ENCODE data around the gene GLIPR2.

The GLIPR2 gene

DNA sequence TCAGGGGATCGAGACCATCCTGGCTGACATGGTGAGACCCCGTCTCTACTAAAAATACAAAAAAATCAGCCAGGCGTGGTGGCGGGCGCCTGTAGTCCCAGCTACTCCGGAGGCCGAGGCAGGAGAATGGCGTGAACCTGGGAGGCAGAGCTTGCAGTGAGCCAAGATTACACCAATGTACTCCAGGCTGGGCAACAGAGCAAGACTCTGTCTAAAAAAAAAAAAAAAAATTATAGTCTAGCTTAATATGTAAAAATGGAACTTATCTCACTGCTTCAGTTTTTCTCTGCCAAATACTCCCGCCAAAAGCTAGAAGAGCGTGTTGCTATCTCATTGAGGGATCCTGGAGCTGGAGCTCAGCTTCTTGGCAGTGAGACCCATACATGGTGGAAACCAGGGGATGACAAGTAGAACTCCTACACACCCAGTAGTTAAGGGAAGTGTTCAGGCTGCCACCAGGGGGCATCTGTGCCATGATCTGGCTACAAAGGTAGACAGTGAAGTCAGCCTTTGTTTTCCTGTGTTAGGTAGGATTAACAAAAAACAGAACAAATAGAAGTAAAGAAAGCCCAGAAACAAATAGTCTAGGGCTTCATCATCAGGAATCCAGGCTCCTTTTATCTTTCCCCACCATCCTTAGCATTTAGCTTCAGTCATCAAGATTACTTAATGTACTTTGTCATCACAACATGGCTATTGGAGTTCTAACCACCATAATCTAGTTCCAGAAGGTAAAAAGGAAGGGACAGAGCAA is 33.6 kb upstream of the GLIPR2 start:
- DNase-seq (ENCODE audit: low read depth, low spot score) = peak; percentile 73
- H3K27ac ChIP-seq (ENCODE audit: low read length) = no peak overlapping the region
- no peaks in the 10 kb centered on the region for H3K4me1 ChIP-seq (ENCODE audit: control insufficient read depth, insufficient read depth, low read length)
- no peaks in the 10 kb centered on the region for H3K9me3 ChIP-seq (ENCODE audit: control insufficient read depth, insufficient read depth, low read length)
- no CpG with 5 or more reads among the region's 10 CpGs for WGBS (ENCODE audit: insufficient coverage, insufficient read length)
- H3K27me3 ChIP-seq (ENCODE audit: control insufficient read depth, insufficient read depth, low read length) = no peaks in the 10 kb centered on the region
- H3K36me3 ChIP-seq (ENCODE audit: control insufficient read depth, insufficient read depth, low read length) = no peaks in the 10 kb centered on the region
- H3K4me3 ChIP-seq (ENCODE audit: low read length) = no peak overlapping the region

DNA sequence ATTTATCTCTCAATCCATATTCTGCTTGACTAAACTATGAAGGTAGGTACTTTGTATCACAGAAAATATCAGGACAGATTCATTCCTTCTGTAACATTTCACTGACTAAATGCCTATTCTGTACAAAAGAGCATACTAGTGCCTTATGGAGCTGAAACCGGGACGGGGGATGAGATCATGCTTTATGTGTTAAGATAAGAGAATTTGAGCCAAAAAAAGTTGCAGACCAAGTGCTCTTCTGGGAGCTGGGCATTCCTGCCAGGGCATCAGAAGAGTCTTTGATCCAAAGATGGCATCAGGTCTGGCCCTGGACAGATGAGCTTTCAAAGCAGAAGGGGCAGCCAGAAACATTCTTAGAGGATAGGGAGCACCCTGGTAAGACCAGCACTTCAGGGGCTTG is 27.5 kb upstream of the GLIPR2 start:
- H3K4me1 ChIP-seq (ENCODE audit: control insufficient read depth, insufficient read depth, low read length) = no peaks in the 10 kb centered on the region
- no peak overlapping the region for H3K27ac ChIP-seq (ENCODE audit: low read length)
- H3K36me3 ChIP-seq (ENCODE audit: control insufficient read depth, insufficient read depth, low read length) = no peaks in the 10 kb centered on the region
- no peak overlapping the region for H3K4me3 ChIP-seq (ENCODE audit: low read length)
- WGBS (ENCODE audit: insufficient coverage, insufficient read length) = no CpG with 5 or more reads among the region's 2 CpGs
- H3K9me3 ChIP-seq (ENCODE audit: control insufficient read depth, insufficient read depth, low read length) = no peaks in the 10 kb centered on the region
- DNase-seq (ENCODE audit: low read depth, low spot score) = no peak
- H3K27me3 ChIP-seq (ENCODE audit: control insufficient read depth, insufficient read depth, low read length) = no peaks in the 10 kb centered on the region

DNA sequence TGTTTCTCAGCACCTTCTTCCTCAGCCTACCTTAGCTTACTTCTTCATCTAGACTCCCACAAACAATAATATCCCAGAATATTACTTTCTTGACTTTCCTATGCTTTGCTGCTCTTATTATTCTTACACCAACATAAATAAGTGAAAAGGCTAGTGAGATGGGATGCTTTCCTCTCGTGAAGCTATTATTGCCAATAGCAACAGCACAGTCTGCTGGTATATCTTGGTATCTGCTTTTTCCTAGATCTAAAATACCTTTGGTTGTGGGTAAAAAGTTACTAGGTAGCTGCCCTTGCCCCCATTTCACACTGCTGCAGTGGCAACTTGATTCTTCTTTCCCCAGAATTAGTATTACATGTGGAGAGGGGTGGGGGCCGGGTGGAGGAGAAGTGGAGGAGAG is 26.1 kb upstream of the GLIPR2 start:
- H3K4me3 ChIP-seq (ENCODE audit: low read length) = no peak overlapping the region
- H3K36me3 ChIP-seq (ENCODE audit: control insufficient read depth, insufficient read depth, low read length) = no peaks in the 10 kb centered on the region
- no peaks in the 10 kb centered on the region for H3K27me3 ChIP-seq (ENCODE audit: control insufficient read depth, insufficient read depth, low read length)
- H3K9me3 ChIP-seq (ENCODE audit: control insufficient read depth, insufficient read depth, low read length) = no peaks in the 10 kb centered on the region
- no peak for DNase-seq (ENCODE audit: low read depth, low spot score)
- WGBS (ENCODE audit: insufficient coverage, insufficient read length) = no CpG with 5 or more reads among the region's 2 CpGs
- H3K4me1 ChIP-seq (ENCODE audit: control insufficient read depth, insufficient read depth, low read length) = no peaks in the 10 kb centered on the region
- H3K27ac ChIP-seq (ENCODE audit: low read length) = no peak overlapping the region

GRCh38 chr9:36112516-36112915 is 24.0 kb upstream of the GLIPR2 start:
- DNase-seq (ENCODE audit: low read depth, low spot score) = no peak

GRCh38 chr9:36113999-36114398 is 22.5 kb upstream of the GLIPR2 start:
- Histone ChIP-seq H3K4me3 (ENCODE audit: low read length) (no peak overlapping the region), H3K4me1 (ENCODE audit: control insufficient read depth, insufficient read depth, low read length) (no peaks in the 10 kb centered on the region), H3K27me3 (ENCODE audit: control insufficient read depth, insufficient read depth, low read length) (no peaks in the 10 kb centered on the region), H3K9me3 (ENCODE audit: control insufficient read depth, insufficient read depth, low read length) (no peaks in the 10 kb centered on the region), H3K27ac (ENCODE audit: low read length) (no peak overlapping the region), H3K36me3 (ENCODE audit: control insufficient read depth, insufficient read depth, low read length) (no peaks in the 10 kb centered on the region)
- no peak for DNase-seq (ENCODE audit: low read depth, low spot score)
- WGBS (ENCODE audit: insufficient coverage, insufficient read length) = no CpG with 5 or more reads among the region's 2 CpGs

More at GRCh38 chr9:36112516-36112915, 24.0 kb upstream of the GLIPR2 start:
- Histone ChIP-seq H3K27ac (ENCODE audit: low read length) (no peak overlapping the region), H3K4me1 (ENCODE audit: control insufficient read depth, insufficient read depth, low read length) (no peaks in the 10 kb centered on the region), H3K4me3 (ENCODE audit: low read length) (no peak overlapping the region), H3K9me3 (ENCODE audit: control insufficient read depth, insufficient read depth, low read length) (no peaks in the 10 kb centered on the region), H3K36me3 (ENCODE audit: control insufficient read depth, insufficient read depth, low read length) (no peaks in the 10 kb centered on the region), H3K27me3 (ENCODE audit: control insufficient read depth, insufficient read depth, low read length) (no peaks in the 10 kb centered on the region)
- whole genome bisulfite sequencing (ENCODE audit: insufficient coverage, insufficient read length) = no CpG with 5 or more reads among the region's 3 CpGs

- no CpG with 5 or more reads among the region's 3 CpGs for WGBS (ENCODE audit: insufficient coverage, insufficient read length)
- no peaks in the 10 kb centered on the region for H3K4me1 ChIP-seq (ENCODE audit: control insufficient read depth, insufficient read depth, low read length)
- no peak overlapping the region for H3K4me3 ChIP-seq (ENCODE audit: low read length)
- no peak overlapping the region for H3K27ac ChIP-seq (ENCODE audit: low read length)
- H3K27me3 ChIP-seq (ENCODE audit: control insufficient read depth, insufficient read depth, low read length) = no peaks in the 10 kb centered on the region
- DNase-seq (ENCODE audit: low read depth, low spot score) = no peak
- H3K9me3 ChIP-seq (ENCODE audit: control insufficient read depth, insufficient read depth, low read length) = no peaks in the 10 kb centered on the region
- no peaks in the 10 kb centered on the region for H3K36me3 ChIP-seq (ENCODE audit: control insufficient read depth, insufficient read depth, low read length)
Measured at GRCh38 chr9:36116593-36116992, 19.9 kb upstream of the GLIPR2 start.

DNA sequence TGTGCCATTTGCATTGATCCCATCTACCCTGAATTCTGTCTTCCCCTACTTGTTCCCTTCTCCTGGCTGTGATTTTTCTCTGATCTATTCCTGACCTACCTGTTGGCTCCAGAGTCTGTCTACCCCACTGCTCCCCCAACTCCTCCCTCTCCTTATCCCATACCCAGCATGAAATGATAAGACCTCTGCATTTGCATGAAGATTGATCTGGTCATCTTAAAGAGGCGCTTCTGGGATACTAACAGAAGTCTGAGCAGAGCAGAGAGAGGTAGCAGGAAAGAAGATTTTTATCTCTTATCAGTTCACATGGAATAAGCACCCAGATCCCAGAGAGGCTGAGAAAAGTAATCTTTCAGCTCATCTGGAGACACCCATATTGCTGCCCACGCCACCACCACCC is 18.3 kb upstream of the GLIPR2 start:
- no peaks in the 10 kb centered on the region for H3K36me3 ChIP-seq (ENCODE audit: control insufficient read depth, insufficient read depth, low read length)
- H3K9me3 ChIP-seq (ENCODE audit: control insufficient read depth, insufficient read depth, low read length) = no peaks in the 10 kb centered on the region
- H3K4me1 ChIP-seq (ENCODE audit: control insufficient read depth, insufficient read depth, low read length) = no peaks in the 10 kb centered on the region
- no peak for DNase-seq (ENCODE audit: low read depth, low spot score)
- no peak overlapping the region for H3K4me3 ChIP-seq (ENCODE audit: low read length)
- no peak overlapping the region for H3K27ac ChIP-seq (ENCODE audit: low read length)
- WGBS (ENCODE audit: insufficient coverage, insufficient read length) = no CpG with 5 or more reads among the region's 2 CpGs
- no peaks in the 10 kb centered on the region for H3K27me3 ChIP-seq (ENCODE audit: control insufficient read depth, insufficient read depth, low read length)

DNA sequence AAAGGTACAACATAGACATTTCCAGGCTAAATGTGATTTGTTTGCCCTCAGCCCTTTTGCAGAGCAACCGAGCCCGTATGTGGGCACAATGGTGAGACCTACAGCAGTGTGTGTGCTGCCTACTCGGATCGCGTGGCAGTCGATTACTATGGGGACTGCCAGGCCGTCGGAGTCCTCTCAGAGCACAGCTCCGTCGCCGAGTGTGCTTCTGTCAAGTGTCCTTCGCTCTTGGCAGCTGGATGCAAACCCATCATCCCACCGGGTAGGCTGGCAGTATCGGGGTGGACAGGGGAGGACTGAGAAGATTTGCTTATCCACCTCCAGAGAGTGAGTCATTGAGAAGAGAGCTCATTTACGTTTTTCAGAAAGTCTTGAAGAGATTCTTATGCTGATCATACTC is 17.8 kb upstream of the GLIPR2 start:
- no peak overlapping the region for H3K27ac ChIP-seq (ENCODE audit: low read length)
- WGBS (ENCODE audit: insufficient coverage, insufficient read length) = no CpG with 5 or more reads among the region's 15 CpGs
- no peaks in the 10 kb centered on the region for H3K9me3 ChIP-seq (ENCODE audit: control insufficient read depth, insufficient read depth, low read length)
- H3K4me3 ChIP-seq (ENCODE audit: low read length) = no peak overlapping the region
- no peaks in the 10 kb centered on the region for H3K27me3 ChIP-seq (ENCODE audit: control insufficient read depth, insufficient read depth, low read length)
- no peak for DNase-seq (ENCODE audit: low read depth, low spot score)
- no peaks in the 10 kb centered on the region for H3K4me1 ChIP-seq (ENCODE audit: control insufficient read depth, insufficient read depth, low read length)
- H3K36me3 ChIP-seq (ENCODE audit: control insufficient read depth, insufficient read depth, low read length) = no peaks in the 10 kb centered on the region

- Histone ChIP-seq H3K4me1 (ENCODE audit: control insufficient read depth, insufficient read depth, low read length) (no peaks in the 10 kb centered on the region), H3K36me3 (ENCODE audit: control insufficient read depth, insufficient read depth, low read length) (no peaks in the 10 kb centered on the region)
Measured at GRCh38 chr9:36119476-36119875, 17.1 kb upstream of the GLIPR2 start.

GRCh38 chr9:36120705-36121104 is 15.8 kb upstream of the GLIPR2 start:
- DNase-seq (ENCODE audit: low read depth, low spot score) = no peak
- Histone ChIP-seq H3K4me3 (ENCODE audit: low read length) (no peak overlapping the region), H3K36me3 (ENCODE audit: control insufficient read depth, insufficient read depth, low read length) (no peaks in the 10 kb centered on the region), H3K27me3 (ENCODE audit: control insufficient read depth, insufficient read depth, low read length) (no peaks in the 10 kb centered on the region), H3K4me1 (ENCODE audit: control insufficient read depth, insufficient read depth, low read length) (no peaks in the 10 kb centered on the region), H3K27ac (ENCODE audit: low read length) (no peak overlapping the region), H3K9me3 (ENCODE audit: control insufficient read depth, insufficient read depth, low read length) (no peaks in the 10 kb centered on the region)
- WGBS (ENCODE audit: insufficient coverage, insufficient read length) = no CpG with 5 or more reads among the region's 4 CpGs

More at GRCh38 chr9:36119476-36119875, 17.1 kb upstream of the GLIPR2 start:
- Histone ChIP-seq H3K4me3 (ENCODE audit: low read length) (no peak overlapping the region), H3K27ac (ENCODE audit: low read length) (no peak overlapping the region), H3K27me3 (ENCODE audit: control insufficient read depth, insufficient read depth, low read length) (no peaks in the 10 kb centered on the region), H3K9me3 (ENCODE audit: control insufficient read depth, insufficient read depth, low read length) (no peaks in the 10 kb centered on the region)
- WGBS (ENCODE audit: insufficient coverage, insufficient read length) = no CpG with 5 or more reads among the region's 7 CpGs
- no peak for DNase-seq (ENCODE audit: low read depth, low spot score)

- no peaks in the 10 kb centered on the region for H3K27me3 ChIP-seq (ENCODE audit: control insufficient read depth, insufficient read depth, low read length)
- peaks cover 2% of the 10 kb centered on the region; the same call in 1 of the 2 replicates for H3K4me1 ChIP-seq (ENCODE audit: control insufficient read depth, insufficient read depth, low read length)
- no CpG with 5 or more reads among the region's 7 CpGs for WGBS (ENCODE audit: insufficient coverage, insufficient read length)
- H3K36me3 ChIP-seq (ENCODE audit: control insufficient read depth, insufficient read depth, low read length) = no peaks in the 10 kb centered on the region
- no peak overlapping the region for H3K27ac ChIP-seq (ENCODE audit: low read length)
- no peak for DNase-seq (ENCODE audit: low read depth, low spot score)
- H3K9me3 ChIP-seq (ENCODE audit: control insufficient read depth, insufficient read depth, low read length) = no peaks in the 10 kb centered on the region
- H3K4me3 ChIP-seq (ENCODE audit: low read length) = no peak overlapping the region
Measured at GRCh38 chr9:36121971-36122370, 14.6 kb upstream of the GLIPR2 start.
